Mesendoderm (in vitro differentiated cells): ENCODE results near the gene ABCD3.

Experiments used
- DNase-seq: peaks from one replicate; pipeline ENCODE4 v3.0.0; 2013
- H2AK5ac ChIP-seq: 2 replicates; pipeline ENCODE4 v1.6.1; 2013; ENCODE audit warnings: low read length, inconsistent platforms
- H2BK120ac ChIP-seq: 2 replicates; pipeline ENCODE4 v1.6.1; 2013; ENCODE audit warnings: low read depth, mild to moderate bottlenecking, low read length, moderate library complexity, mixed read lengths
- H2BK15ac ChIP-seq: replicated peaks from 2 replicates; pipeline ENCODE4 v1.6.1; 2013; ENCODE audit warnings: low read depth, mild to moderate bottlenecking, moderate library complexity
- H2BK5ac ChIP-seq: 2 replicates; pipeline ENCODE4 v1.6.1; 2013; ENCODE audit warnings: low read length, inconsistent platforms
- H3K18ac ChIP-seq: 2 replicates; pipeline ENCODE4 v1.6.1; 2013; ENCODE audit warnings: mild to moderate bottlenecking, low read length, mixed read lengths
- H3K23ac ChIP-seq: one replicate; pipeline ENCODE4 v1.6.1; 2013; ENCODE audit warnings: low read length
- H3K27ac ChIP-seq: 2 replicates; pipeline ENCODE4 v1.5.1; 2013; ENCODE audit warnings: low read depth, mild to moderate bottlenecking, inconsistent platforms, low read length, moderate library complexity
- H3K27me3 ChIP-seq: 2 replicates; pipeline ENCODE4 v1.6.1; 2013; ENCODE audit warnings: low read length, control low read depth, mild to moderate bottlenecking, inconsistent platforms; ENCODE audit not compliant: insufficient read depth, poor library complexity
- H3K36me3 ChIP-seq: 2 replicates; pipeline ENCODE4 v1.6.1; 2013; ENCODE audit warnings: low read length, inconsistent platforms; ENCODE audit not compliant: control insufficient read depth, insufficient read depth
- H3K4ac ChIP-seq: one replicate; pipeline ENCODE4 v1.6.1; 2013; ENCODE audit warnings: low read depth, mild to moderate bottlenecking, low read length, moderate library complexity
- H3K4me1 ChIP-seq: 2 replicates; pipeline ENCODE4 v1.6.1; 2013; ENCODE audit warnings: low read depth, low read length, inconsistent platforms; ENCODE audit not compliant: control insufficient read depth
- H3K4me2 ChIP-seq: 2 replicates; pipeline ENCODE4 v1.6.1; 2013; ENCODE audit warnings: low read length
- H3K4me3 ChIP-seq: 2 replicates; pipeline ENCODE4 v1.5.1; 2013; ENCODE audit warnings: mild to moderate bottlenecking, low read length
- H3K56ac ChIP-seq: one replicate; pipeline ENCODE4 v1.6.1; 2013; ENCODE audit warnings: low read length
- H3K79me1 ChIP-seq: 2 replicates; pipeline ENCODE4 v1.6.1; 2013; ENCODE audit warnings: low read length, inconsistent platforms
- H3K79me2 ChIP-seq: 2 replicates; pipeline ENCODE4 v1.6.1; 2013; ENCODE audit warnings: mild to moderate bottlenecking, low read length; ENCODE audit not compliant: control insufficient read depth, insufficient read depth
- H3K9ac ChIP-seq: 2 replicates; pipeline ENCODE4 v1.6.1; 2013; ENCODE audit warnings: low read length, inconsistent platforms
- H4K5ac ChIP-seq: one replicate; pipeline ENCODE4 v1.6.1; 2013; ENCODE audit warnings: low read length
- H4K8ac ChIP-seq: one replicate; pipeline ENCODE4 v1.6.1; 2013; ENCODE audit warnings: low read depth, mild to moderate bottlenecking, control low read depth, low read length, moderate library complexity
- WGBS: extraction: QIAGEN DNeasy Blood & Tissue Kit; methylation state at CpG from one replicate; pipeline ENCODE4 v1.1.7; 2013; ENCODE audit warnings: low lambda C conversion rate, missing lambda C conversion rate; ENCODE audit not compliant: insufficient coverage; ENCODE audit errors: extremely low coverage; 5-methylcytosine and 5-hydroxymethylcytosine counted together

Gene ABCD3

DNA sequence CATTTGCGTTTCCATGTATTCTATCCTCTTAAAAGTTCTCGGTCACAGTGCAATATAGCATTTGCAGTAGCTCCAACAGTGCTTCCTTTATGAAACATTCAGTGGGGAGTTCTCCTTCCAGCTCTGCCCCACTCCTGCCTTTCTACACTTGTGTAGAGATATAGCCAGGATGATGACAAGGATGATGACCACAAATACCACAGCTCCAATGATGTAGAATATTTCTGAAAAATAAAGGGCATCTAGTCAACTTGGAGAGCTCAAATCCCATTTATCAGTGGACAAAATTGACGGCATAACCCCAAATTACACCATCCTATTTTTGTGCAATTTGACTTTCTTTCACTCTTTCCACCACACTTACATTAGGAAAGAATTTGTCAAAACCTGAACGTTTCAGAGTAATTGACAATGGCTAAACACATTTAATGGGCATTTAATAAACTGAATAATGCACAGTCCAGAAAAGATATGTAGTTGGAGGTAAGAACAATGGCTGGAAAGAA, 112.2 kb downstream of the ABCD3 start:
- Histone ChIP-seq H3K36me3 (peaks cover 2% of the 10 kb centered on the region), H3K79me1 (no peaks in the 10 kb centered on the region), H3K18ac (no peak overlapping the region), H3K23ac (no peak overlapping the region), H3K27me3 (no peaks in the 10 kb centered on the region), H4K5ac (no peak overlapping the region), H3K4me1 (peaks cover 4% of the 10 kb centered on the region), H3K4me3 (no peak overlapping the region), H3K56ac (no peak overlapping the region), H4K8ac (no peak overlapping the region), H3K9ac (no peak overlapping the region), H3K79me2 (no peaks in the 10 kb centered on the region), H2BK5ac (no peak overlapping the region), H3K4me2 (no peak overlapping the region), H2BK15ac (no peak overlapping the region), H3K27ac (no peak overlapping the region), H2AK5ac (no peak overlapping the region), H2BK120ac (no peak overlapping the region), H3K4ac (no peak overlapping the region)
- no CpG with 5 or more reads among the region's 4 CpGs for WGBS
- no peak for DNase-seq

DNA sequence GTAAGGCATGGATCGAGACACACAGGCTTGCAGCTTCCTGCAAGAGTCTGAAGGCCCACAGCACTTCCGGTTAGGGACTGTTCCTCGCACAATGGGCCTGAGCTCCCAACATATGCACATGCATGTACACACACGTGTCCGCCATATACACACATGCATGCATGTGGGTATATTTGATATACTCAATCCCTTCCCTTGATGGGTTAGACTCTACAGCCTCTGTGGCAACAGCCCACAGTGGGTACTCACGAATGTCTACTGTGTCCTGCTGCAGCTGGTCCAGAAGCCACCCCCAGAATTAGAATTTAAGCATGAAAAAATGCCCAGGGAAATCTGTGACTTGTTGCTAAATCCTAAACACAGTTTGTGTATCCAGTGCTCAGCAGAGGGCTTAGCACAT, 113.5 kb downstream of the ABCD3 start:
- Histone ChIP-seq H3K79me2 (no peaks in the 10 kb centered on the region), H3K4me1 (peaks cover 4% of the 10 kb centered on the region), H3K9ac (no peak overlapping the region), H3K79me1 (no peaks in the 10 kb centered on the region), H3K27ac (no peak overlapping the region), H3K27me3 (no peaks in the 10 kb centered on the region), H3K18ac (no peak overlapping the region), H3K4ac (no peak overlapping the region), H3K56ac (no peak overlapping the region), H2BK120ac (no peak overlapping the region), H3K36me3 (peaks cover 2% of the 10 kb centered on the region), H4K8ac (no peak overlapping the region), H4K5ac (no peak overlapping the region), H2AK5ac (no peak overlapping the region), H3K4me2 (no peak overlapping the region), H2BK5ac (no peak overlapping the region), H3K23ac (no peak overlapping the region), H2BK15ac (no peak overlapping the region), H3K4me3 (no peak overlapping the region)
- no CpG with 5 or more reads among the region's 6 CpGs for WGBS
- no peak for DNase-seq

- peak; percentile 39 for DNase-seq
- no peak overlapping the region for H4K5ac ChIP-seq
- H3K18ac ChIP-seq, result no peak overlapping the region
- no CpG with 5 or more reads among the region's 3 CpGs for WGBS
- no peak overlapping the region for H3K9ac ChIP-seq
- no peak overlapping the region for H3K27ac ChIP-seq
- no peak overlapping the region for H4K8ac ChIP-seq
- no peak overlapping the region for H2BK5ac ChIP-seq
- no peaks in the 10 kb centered on the region for H3K79me2 ChIP-seq
- H3K79me1 ChIP-seq, result no peaks in the 10 kb centered on the region
- no peak overlapping the region for H3K4ac ChIP-seq
- no peak overlapping the region for H2BK15ac ChIP-seq
- H3K36me3 ChIP-seq, result peaks cover 2% of the 10 kb centered on the region
- no peak overlapping the region for H2BK120ac ChIP-seq
- no peaks in the 10 kb centered on the region for H3K27me3 ChIP-seq
- H2AK5ac ChIP-seq, result no peak overlapping the region
- H3K56ac ChIP-seq, result no peak overlapping the region
- peaks cover 4% of the 10 kb centered on the region for H3K4me1 ChIP-seq
- no peak overlapping the region for H3K4me2 ChIP-seq
- H3K4me3 ChIP-seq, result no peak overlapping the region
- no peak overlapping the region for H3K23ac ChIP-seq
Measured at GRCh38 chr1:94532077-94532476, 113.9 kb downstream of the ABCD3 start.

DNA sequence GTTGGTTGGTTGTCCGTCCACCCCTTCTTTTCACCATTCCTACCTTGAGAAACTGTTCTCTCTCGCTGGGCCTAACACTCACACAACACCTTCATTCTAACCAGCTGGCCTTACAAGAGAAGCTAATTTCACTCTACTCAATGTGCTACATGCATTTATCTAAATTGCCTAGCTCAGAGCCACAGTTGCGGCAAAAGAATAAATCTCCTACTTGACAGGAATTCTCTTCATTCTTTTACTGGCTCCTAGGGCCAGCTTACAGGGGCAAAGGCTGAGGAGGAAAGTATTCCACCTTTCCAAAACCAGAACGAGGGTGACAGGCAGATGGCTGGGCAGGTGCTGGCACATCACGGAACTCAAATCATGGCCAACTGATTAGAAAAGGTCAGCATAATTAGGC, 116.9 kb downstream of the ABCD3 start:
- no CpG with 5 or more reads among the region's 5 CpGs for WGBS
- Histone ChIP-seq H3K9ac (no peak overlapping the region), H3K4me1 (peaks cover 3% of the 10 kb centered on the region), H3K27me3 (no peaks in the 10 kb centered on the region), H4K5ac (no peak overlapping the region), H2BK15ac (no peak overlapping the region), H3K18ac (no peak overlapping the region), H4K8ac (no peak overlapping the region), H2AK5ac (no peak overlapping the region), H3K4ac (no peak overlapping the region), H3K79me1 (peaks cover 6% of the 10 kb centered on the region), H3K23ac (no peak overlapping the region), H3K27ac (no peak overlapping the region), H3K36me3 (peaks cover 2% of the 10 kb centered on the region), H3K4me2 (no peak overlapping the region), H2BK5ac (no peak overlapping the region), H3K56ac (no peak overlapping the region), H3K4me3 (no peak overlapping the region), H3K79me2 (peaks cover 5% of the 10 kb centered on the region), H2BK120ac (no peak overlapping the region)
- no peak for DNase-seq

- no peak for DNase-seq
- Histone ChIP-seq H3K27me3 (no peaks in the 10 kb centered on the region), H3K23ac (no peak overlapping the region), H3K9ac (no peak overlapping the region), H3K4me1 (peaks cover 3% of the 10 kb centered on the region), H3K27ac (no peak overlapping the region), H3K79me1 (peaks cover 6% of the 10 kb centered on the region), H3K36me3 (peaks cover 2% of the 10 kb centered on the region), H3K4me2 (no peak overlapping the region), H3K79me2 (peaks cover 8% of the 10 kb centered on the region), H3K4me3 (no peak overlapping the region), H4K5ac (no peak overlapping the region), H3K56ac (no peak overlapping the region), H4K8ac (no peak overlapping the region), H2BK15ac (no peak overlapping the region), H3K18ac (no peak overlapping the region), H2BK5ac (no peak overlapping the region), H2BK120ac (no peak overlapping the region), H2AK5ac (no peak overlapping the region), H3K4ac (no peak overlapping the region)
- no CpG with 5 or more reads among the region's 9 CpGs for WGBS
Measured at GRCh38 chr1:94535879-94536278, 117.7 kb downstream of the ABCD3 start.

- no peak overlapping the region for H4K8ac ChIP-seq
Measured at GRCh38 chr1:94537254-94537653, 119.1 kb downstream of the ABCD3 start.

More at GRCh38 chr1:94537254-94537653, 119.1 kb downstream of the ABCD3 start:
- WGBS, result no CpG with 5 or more reads among the region's 6 CpGs
- H4K5ac ChIP-seq, result no peak overlapping the region
- H2BK15ac ChIP-seq, result no peak overlapping the region
- peaks cover 6% of the 10 kb centered on the region for H3K79me1 ChIP-seq
- H2BK120ac ChIP-seq, result no peak overlapping the region
- H3K4me2 ChIP-seq, result no peak overlapping the region
- H2AK5ac ChIP-seq, result no peak overlapping the region
- peaks cover 3% of the 10 kb centered on the region for H3K4me1 ChIP-seq
- H3K79me2 ChIP-seq, result peaks cover 10% of the 10 kb centered on the region
- H3K27me3 ChIP-seq, result no peaks in the 10 kb centered on the region
- H3K9ac ChIP-seq, result no peak overlapping the region
- H3K4ac ChIP-seq, result no peak overlapping the region
- no peak overlapping the region for H3K4me3 ChIP-seq
- no peaks in the 10 kb centered on the region for H3K36me3 ChIP-seq
- no peak overlapping the region for H3K27ac ChIP-seq
- H3K18ac ChIP-seq, result no peak overlapping the region
- no peak overlapping the region for H3K23ac ChIP-seq
- H3K56ac ChIP-seq, result no peak overlapping the region
- DNase-seq, result no peak
- no peak overlapping the region for H2BK5ac ChIP-seq
